OCI-LY7 (cell line): ENCODE data around the gene FOXA1.

ENCODE experiments used
- CTCF ChIP-seq: fragments of 200-600 bp; sonication (generic); conservative IDR thresholded peaks from 2 replicates; pipeline ENCODE4 v1.5.1; 2014; ENCODE audit warnings: mild to moderate bottlenecking, antibody characterized with exemption, low read length, moderate library complexity, mixed read lengths
- EZH2phosphoT487 ChIP-seq: fragments of 200-600 bp; sonication (generic); IDR thresholded peaks from 2 replicates; pipeline ENCODE4 v1.6.1; 2018; ENCODE audit warnings: low read depth, borderline replicate concordance, mild to moderate bottlenecking, mixed run types, antibody characterized with exemption, low read length, moderate library complexity, mixed read lengths

- TF ChIP-seq CTCF: no peak
- no peak for TF ChIP-seq EZH2phosphoT487
These were observed 41.0 kb downstream of the FOXA1 start for GRCh38 chr14:37553935-37554550.
